ENCODE results near the gene PRR36.

DNA sequence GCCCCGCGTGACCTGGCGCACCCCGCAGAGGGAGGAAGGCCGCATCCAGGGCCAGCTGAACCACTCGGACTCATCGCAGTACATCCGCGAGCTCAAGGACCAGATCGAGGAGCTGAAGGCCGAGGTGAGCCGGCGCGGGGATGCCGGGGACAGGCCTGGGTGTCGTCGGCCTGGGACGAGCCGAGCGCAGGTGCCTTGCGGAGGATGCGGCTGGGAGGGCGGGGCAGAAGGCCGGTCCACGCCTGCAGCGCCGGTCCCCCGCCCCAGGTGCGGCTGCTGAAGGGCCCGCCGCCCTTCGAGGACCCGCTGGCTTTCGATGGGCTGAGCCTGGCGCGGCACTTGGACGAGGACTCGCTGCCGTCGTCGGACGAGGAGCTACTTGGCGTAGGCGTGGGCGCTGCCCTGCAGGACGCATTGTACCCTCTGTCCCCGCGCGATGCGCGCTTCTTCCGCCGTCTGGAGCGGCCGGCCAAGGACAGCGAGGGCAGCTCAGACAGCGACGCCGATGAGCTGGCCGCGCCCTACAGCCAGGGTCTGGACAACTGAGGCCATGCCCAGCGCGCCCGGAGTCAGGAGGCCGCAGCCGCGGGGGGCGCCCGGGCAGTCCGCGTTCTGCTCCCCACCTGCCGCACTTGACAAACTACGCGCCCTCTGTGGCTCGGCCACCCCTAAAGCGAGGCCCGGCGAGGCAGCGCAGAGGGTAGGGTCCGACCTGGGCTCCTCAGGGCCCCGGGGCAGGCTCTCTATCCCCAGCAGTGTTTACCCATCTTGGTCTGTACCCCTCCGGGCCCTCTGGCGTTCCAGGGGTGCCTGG is 10.8 kb downstream of the PRR36 start:
- TF ChIP-seq, protein P1, sequence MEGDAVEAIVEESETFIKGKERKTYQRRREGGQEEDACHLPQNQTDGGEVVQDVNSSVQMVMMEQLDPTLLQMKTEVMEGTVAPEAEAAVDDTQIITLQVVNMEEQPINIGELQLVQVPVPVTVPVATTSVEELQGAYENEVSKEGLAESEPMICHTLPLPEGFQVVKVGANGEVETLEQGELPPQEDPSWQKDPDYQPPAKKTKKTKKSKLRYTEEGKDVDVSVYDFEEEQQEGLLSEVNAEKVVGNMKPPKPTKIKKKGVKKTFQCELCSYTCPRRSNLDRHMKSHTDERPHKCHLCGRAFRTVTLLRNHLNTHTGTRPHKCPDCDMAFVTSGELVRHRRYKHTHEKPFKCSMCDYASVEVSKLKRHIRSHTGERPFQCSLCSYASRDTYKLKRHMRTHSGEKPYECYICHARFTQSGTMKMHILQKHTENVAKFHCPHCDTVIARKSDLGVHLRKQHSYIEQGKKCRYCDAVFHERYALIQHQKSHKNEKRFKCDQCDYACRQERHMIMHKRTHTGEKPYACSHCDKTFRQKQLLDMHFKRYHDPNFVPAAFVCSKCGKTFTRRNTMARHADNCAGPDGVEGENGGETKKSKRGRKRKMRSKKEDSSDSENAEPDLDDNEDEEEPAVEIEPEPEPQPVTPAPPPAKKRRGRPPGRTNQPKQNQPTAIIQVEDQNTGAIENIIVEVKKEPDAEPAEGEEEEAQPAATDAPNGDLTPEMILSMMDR (IDR thresholded peaks at IDR 0.05): no peak
- TF ChIP-seq POLR2A (IDR thresholded peaks at IDR 0.05) (no peak), POLR2AphosphoS5 (IDR thresholded peaks at IDR 0.05) (no peak), EP300 (IDR thresholded peaks at IDR 0.05) (no peak)

Measured in sigmoid colon (tissue), 4 donors.